LNCaP clone FGC (cell line): Measurements from ENCODE around the gene CLTC.

Source experiments
- DNase-seq: peaks from one replicate; pipeline ENCODE4 v3.0.0-alpha.2; 2011; ENCODE audit warnings: low read depth
- H3K4me3 ChIP-seq: 2 replicates; pipeline ENCODE4 v1.5.1; 2011; ENCODE audit warnings: mild to moderate bottlenecking, low read depth, low read length, control low read depth
- TF ChIP-seq, protein P1 (sequence below): IDR thresholded peaks from 2 replicates; pipeline ENCODE4 v1.5.1; 2012; ENCODE audit warnings: mild to moderate bottlenecking; ENCODE audit not compliant: control insufficient read depth, insufficient read depth; ENCODE audit errors: extremely low read depth

The CLTC gene

GRCh38 chr17:59699786-59700185 is 80.1 kb downstream of the CLTC start:
- TF ChIP-seq, protein P1, sequence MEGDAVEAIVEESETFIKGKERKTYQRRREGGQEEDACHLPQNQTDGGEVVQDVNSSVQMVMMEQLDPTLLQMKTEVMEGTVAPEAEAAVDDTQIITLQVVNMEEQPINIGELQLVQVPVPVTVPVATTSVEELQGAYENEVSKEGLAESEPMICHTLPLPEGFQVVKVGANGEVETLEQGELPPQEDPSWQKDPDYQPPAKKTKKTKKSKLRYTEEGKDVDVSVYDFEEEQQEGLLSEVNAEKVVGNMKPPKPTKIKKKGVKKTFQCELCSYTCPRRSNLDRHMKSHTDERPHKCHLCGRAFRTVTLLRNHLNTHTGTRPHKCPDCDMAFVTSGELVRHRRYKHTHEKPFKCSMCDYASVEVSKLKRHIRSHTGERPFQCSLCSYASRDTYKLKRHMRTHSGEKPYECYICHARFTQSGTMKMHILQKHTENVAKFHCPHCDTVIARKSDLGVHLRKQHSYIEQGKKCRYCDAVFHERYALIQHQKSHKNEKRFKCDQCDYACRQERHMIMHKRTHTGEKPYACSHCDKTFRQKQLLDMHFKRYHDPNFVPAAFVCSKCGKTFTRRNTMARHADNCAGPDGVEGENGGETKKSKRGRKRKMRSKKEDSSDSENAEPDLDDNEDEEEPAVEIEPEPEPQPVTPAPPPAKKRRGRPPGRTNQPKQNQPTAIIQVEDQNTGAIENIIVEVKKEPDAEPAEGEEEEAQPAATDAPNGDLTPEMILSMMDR = no peak
- no peak overlapping the region for H3K4me3 ChIP-seq
- DNase-seq = no peak

- DNase-seq = no peak
- no peak overlapping the region for H3K4me3 ChIP-seq
- TF ChIP-seq, protein P1 = no peak
Measured at GRCh38 chr17:59702304-59702703, 82.6 kb downstream of the CLTC start.

- TF ChIP-seq, protein P1 = no peak
- peak within 1 kb of the TSS; percentile 92 for H3K4me3 ChIP-seq
- DNase-seq = peak; percentile 99
Measured at GRCh38 chr17:59707149-59707970, 87.7 kb downstream of the CLTC start, which contains the start of the genes PTRH2 and VMP1. TSS of gene PTRH2 (minus strand) at chr17:59707430. CDS start at chr17:59697978, 9,452 bp downstream. TSS of gene VMP1 (plus strand) at chr17:59707654. CDS start at chr17:59731447, 23,793 bp downstream.

DNA sequence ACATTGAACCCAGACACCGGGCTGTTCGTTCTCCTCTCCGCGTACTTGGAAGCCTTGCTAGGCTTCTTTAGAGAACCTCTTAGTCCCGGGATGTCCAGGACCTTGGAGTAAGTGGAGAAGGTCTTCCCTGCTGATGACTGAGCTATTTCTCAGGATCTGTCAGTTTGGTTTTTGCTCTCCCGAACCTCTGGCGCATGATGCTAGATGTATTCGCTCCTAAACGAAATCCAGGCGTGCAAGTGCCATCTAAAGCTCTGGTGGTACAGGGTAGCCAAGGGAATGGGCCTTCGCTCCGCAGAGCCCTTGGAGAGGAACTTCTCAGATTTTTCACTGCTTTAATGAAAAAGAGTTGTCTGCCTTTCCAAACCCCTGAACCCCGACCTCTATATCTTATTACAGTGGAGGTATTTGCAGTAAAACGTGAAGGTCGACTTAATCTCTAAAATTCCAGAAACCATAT is 88.3 kb downstream of the CLTC start:
- peak overlapping the region; percentile 92 for H3K4me3 ChIP-seq
- DNase-seq = no peak
- TF ChIP-seq, protein P1 = no peak

DNA sequence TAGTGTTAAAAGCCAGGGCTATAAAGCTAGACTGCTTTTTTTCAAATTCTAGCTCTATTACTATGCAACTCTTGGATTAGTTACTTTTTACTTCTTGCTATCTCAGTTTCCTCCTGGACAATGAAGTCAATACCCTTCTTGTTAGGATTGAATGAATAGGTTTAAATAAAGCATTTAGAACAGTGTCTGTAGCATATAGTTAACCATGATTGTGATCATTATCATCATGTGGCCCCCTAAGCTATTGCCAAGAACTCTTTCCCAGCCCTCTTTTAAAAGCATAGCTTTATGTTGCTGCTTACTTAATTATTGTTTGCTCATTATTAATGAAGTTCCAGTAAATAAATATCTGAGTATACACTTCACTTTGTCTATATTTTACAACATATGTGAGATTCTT is 92.2 kb downstream of the CLTC start:
- DNase-seq = no peak
- TF ChIP-seq, protein P1 = no peak
- H3K4me3 ChIP-seq = no peak overlapping the region

- TF ChIP-seq, protein P1 = no peak
- DNase-seq = no peak
Measured at GRCh38 chr17:59712862-59713261, 93.2 kb downstream of the CLTC start.

DNA sequence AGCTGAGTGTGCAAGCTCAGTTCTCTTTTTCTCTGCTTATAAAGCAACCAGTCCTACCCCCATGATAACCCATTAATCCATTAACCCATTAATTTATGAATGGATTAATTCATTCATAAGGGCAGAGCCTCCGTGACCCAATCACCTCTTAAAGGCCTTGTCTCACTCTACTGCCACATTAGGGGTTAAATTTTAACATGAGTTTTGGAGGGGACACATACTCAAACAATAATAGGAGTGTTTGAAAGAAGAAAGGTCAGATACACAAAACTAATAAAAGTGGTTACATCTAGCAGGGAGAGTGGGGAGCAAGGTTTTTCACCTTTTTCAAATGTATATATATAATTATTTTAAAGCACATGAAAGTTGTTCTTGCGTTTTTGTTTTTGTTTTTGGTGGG is 94.6 kb downstream of the CLTC start:
- TF ChIP-seq, protein P1 = no peak
- DNase-seq = no peak
- no peak overlapping the region for H3K4me3 ChIP-seq

More at GRCh38 chr17:59712862-59713261, 93.2 kb downstream of the CLTC start:
- H3K4me3 ChIP-seq = no peak overlapping the region
